Transverse colon (tissue), 4 donors: ENCODE measurements around the gene KLHL29.

Experiments used
- POLR2AphosphoS5 ChIP-seq, 3 donors: sonication (generic); formaldehyde crosslinking; IDR thresholded peaks; one replicate each; pipeline ENCODE4 v1.6.1; 2016; ENCODE audit warnings: antibody characterized with exemption in 3 of 3
- TF ChIP-seq, protein P1 (sequence below), 5 experiments: fragments of 200-600 bp in 3 of 5; fragments of 450-650 bp in 2 of 5; sonication (generic) in 3 of 5; IDR thresholded peaks; 1 replicate in 2 of 5; 2 replicates in 3 of 5; pipeline ENCODE4 v1.5.1; 2016 to 2017; ENCODE audit warnings: antibody characterized with exemption in 5 of 5, inconsistent platforms in 3 of 5, mild to moderate bottlenecking in 2 of 5, moderate library complexity in 1 of 5

DNA sequence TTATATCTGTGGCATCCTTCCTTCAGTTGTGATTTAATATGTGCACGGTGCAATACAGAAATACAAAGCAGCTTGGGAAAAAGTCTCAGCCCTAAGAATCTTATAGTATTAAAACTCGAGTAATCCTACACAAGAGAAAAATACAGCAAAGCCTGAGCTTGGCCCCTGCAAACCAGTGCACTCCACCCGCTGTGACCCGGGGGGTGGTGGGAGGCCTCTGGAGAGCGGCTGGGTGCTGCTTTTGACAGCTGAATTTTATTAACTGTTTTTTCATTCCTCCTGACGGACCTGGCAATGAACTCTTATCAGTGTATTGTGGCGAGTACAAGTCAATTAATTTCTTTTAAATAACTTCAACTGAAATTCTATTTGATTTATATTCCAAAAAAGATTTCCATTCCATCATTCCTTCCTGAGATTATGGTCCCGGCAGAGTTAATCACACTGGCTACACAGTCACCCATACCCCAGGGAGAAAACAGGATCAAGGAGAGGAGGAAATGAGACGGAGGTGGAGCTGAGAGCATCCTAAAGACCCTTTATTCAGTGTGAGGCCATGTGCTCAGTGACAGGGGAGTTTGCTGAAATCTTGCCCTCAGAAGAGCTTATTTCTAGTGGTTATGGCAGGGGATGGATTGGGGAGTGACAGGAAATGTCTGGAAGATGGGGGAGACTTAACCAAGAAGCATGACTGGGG is 124.8 kb downstream of the KLHL29 start:
- TF ChIP-seq, protein P1, sequence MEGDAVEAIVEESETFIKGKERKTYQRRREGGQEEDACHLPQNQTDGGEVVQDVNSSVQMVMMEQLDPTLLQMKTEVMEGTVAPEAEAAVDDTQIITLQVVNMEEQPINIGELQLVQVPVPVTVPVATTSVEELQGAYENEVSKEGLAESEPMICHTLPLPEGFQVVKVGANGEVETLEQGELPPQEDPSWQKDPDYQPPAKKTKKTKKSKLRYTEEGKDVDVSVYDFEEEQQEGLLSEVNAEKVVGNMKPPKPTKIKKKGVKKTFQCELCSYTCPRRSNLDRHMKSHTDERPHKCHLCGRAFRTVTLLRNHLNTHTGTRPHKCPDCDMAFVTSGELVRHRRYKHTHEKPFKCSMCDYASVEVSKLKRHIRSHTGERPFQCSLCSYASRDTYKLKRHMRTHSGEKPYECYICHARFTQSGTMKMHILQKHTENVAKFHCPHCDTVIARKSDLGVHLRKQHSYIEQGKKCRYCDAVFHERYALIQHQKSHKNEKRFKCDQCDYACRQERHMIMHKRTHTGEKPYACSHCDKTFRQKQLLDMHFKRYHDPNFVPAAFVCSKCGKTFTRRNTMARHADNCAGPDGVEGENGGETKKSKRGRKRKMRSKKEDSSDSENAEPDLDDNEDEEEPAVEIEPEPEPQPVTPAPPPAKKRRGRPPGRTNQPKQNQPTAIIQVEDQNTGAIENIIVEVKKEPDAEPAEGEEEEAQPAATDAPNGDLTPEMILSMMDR (IDR thresholded peaks at IDR 0.05): no peak
- TF ChIP-seq POLR2AphosphoS5 (IDR thresholded peaks at IDR 0.05): no peak
